Activated CD4-positive, CD25-positive, alpha-beta regulatory T cell treated with anti-CD3 and anti-CD28 coated beads, Interleukin-2, amount 50 U/mL, for 72 hours (primary cell): Measurements from ENCODE around the gene CCL5.

ENCODE experiments used
- DNase-seq: peaks from one replicate; pipeline ENCODE4 v3.0.0; 2021

CCL5 gene

GRCh38 chr17:35867574-35867973, 12.6 kb downstream of the CCL5 start:
- DNase-seq, result no peak

- DNase-seq, result no peak
These were observed 13.7 kb downstream of the CCL5 start for GRCh38 chr17:35866341-35866950.

GRCh38 chr17:35865412-35866340, 14.5 kb downstream of the CCL5 start:
- no peak for DNase-seq

- no peak for DNase-seq
These were observed 15.3 kb downstream of the CCL5 start for GRCh38 chr17:35864853-35865252.

GRCh38 chr17:35856603-35857002, 23.6 kb downstream of the CCL5 start:
- no peak for DNase-seq

GRCh38 chr17:35855965-35856364, 24.2 kb downstream of the CCL5 start:
- no peak for DNase-seq

- DNase-seq, result no peak
These were observed 30.5 kb downstream of the CCL5 start for GRCh38 chr17:35849469-35850348.

- DNase-seq, result no peak
These were observed 32.4 kb downstream of the CCL5 start for GRCh38 chr17:35847633-35848373.

- DNase-seq, result no peak
These were observed 33.2 kb downstream of the CCL5 start for GRCh38 chr17:35847006-35847405.

GRCh38 chr17:35846055-35846809, 33.9 kb downstream of the CCL5 start:
- DNase-seq, result no peak

GRCh38 chr17:35844547-35844946, 35.6 kb downstream of the CCL5 start:
- DNase-seq, result no peak

- no peak for DNase-seq
These were observed 36.5 kb downstream of the CCL5 start for GRCh38 chr17:35843698-35844097.

- no peak for DNase-seq
These were observed 37.9 kb downstream of the CCL5 start for GRCh38 chr17:35842239-35842638.

- DNase-seq, result no peak
These were observed 38.7 kb downstream of the CCL5 start for GRCh38 chr17:35841505-35841904.

- DNase-seq, result no peak
These were observed 39.1 kb downstream of the CCL5 start for GRCh38 chr17:35841101-35841500.

GRCh38 chr17:35825206-35825605, 55.0 kb downstream of the CCL5 start:
- no peak for DNase-seq
